Neutrophil (primary cell): ENCODE results near the gene ODAD2.

ENCODE experiments used
- H3K27ac ChIP-seq: fragments of 200-600 bp; sonication (generic); 2 replicates; pipeline ENCODE4 v1.5.1; 2016; ENCODE audit warnings: mild to moderate bottlenecking, moderate library complexity
- H3K27me3 ChIP-seq: fragments of 200-600 bp; sonication (generic); 2 replicates; pipeline ENCODE4 v1.6.0; 2016; ENCODE audit warnings: mild to moderate bottlenecking
- H3K36me3 ChIP-seq: fragments of 200-600 bp; sonication (generic); 2 replicates; pipeline ENCODE4 v1.5.1; 2017
- H3K4me1 ChIP-seq, 2 experiments: fragments of 200-600 bp in 1 of 2; sonication (generic) in 1 of 2; 1 replicate in 1 of 2; 2 replicates in 1 of 2; pipeline versions ENCODE4 v1.5.1 to v1.6.1; 2013 to 2016; ENCODE audit warnings: low read depth in 1 of 2, low read length in 1 of 2, mild to moderate bottlenecking in 1 of 2, moderate library complexity in 1 of 2; ENCODE audit not compliant: control insufficient read depth in 1 of 2, insufficient read depth in 1 of 2
- H3K4me3 ChIP-seq, 2 experiments: fragments of 200-600 bp in 1 of 2; sonication (generic) in 1 of 2; 1 replicate in 1 of 2; 2 replicates in 1 of 2; pipeline ENCODE4 v1.5.1; 2013 to 2016; ENCODE audit warnings: low read depth in 1 of 2, low read length in 1 of 2, mild to moderate bottlenecking in 1 of 2, moderate library complexity in 1 of 2
- H3K9me3 ChIP-seq: fragments of 200-600 bp; sonication (generic); 2 replicates; pipeline ENCODE4 v1.5.1; 2016
- CTCF ChIP-seq: fragments of 200-600 bp; sonication (generic); IDR thresholded peaks from 2 replicates; pipeline ENCODE4 v1.5.1; 2016; ENCODE audit warnings: antibody characterized with exemption

Gene ODAD2

GRCh38 chr10:28020993-28021982, 22.4 kb upstream of the ODAD2 start:
- H3K4me3 ChIP-seq, result no peak overlapping the region

GRCh38 chr10:28020080-28020860, 21.4 kb upstream of the ODAD2 start:
- Histone ChIP-seq H3K4me3 (no peak overlapping the region), H3K27me3 (no peaks in the 10 kb centered on the region), H3K9me3 (no peaks in the 10 kb centered on the region), H3K27ac (no peak overlapping the region), H3K36me3 (no peaks in the 10 kb centered on the region), H3K4me1 (no peaks in the 10 kb centered on the region)
- TF ChIP-seq CTCF, result no peak

More at GRCh38 chr10:28020993-28021982, 22.4 kb upstream of the ODAD2 start:
- H3K36me3 ChIP-seq, result no peaks in the 10 kb centered on the region
- H3K9me3 ChIP-seq, result no peaks in the 10 kb centered on the region
- H3K27ac ChIP-seq, result no peak overlapping the region
- H3K27me3 ChIP-seq, result no peaks in the 10 kb centered on the region
- no peak for TF ChIP-seq CTCF
- no peaks in the 10 kb centered on the region for H3K4me1 ChIP-seq

GRCh38 chr10:28014651-28015050, 15.8 kb upstream of the ODAD2 start:
- no peak for TF ChIP-seq CTCF
- Histone ChIP-seq H3K4me1 (no peaks in the 10 kb centered on the region), H3K9me3 (no peaks in the 10 kb centered on the region), H3K4me3 (no peak overlapping the region), H3K27me3 (no peaks in the 10 kb centered on the region), H3K27ac (no peak overlapping the region), H3K36me3 (no peaks in the 10 kb centered on the region)

GRCh38 chr10:28012990-28013515, 14.2 kb upstream of the ODAD2 start:
- H3K36me3 ChIP-seq, result no peaks in the 10 kb centered on the region
- no peaks in the 10 kb centered on the region for H3K9me3 ChIP-seq
- TF ChIP-seq CTCF, result no peak
- H3K27ac ChIP-seq, result no peak overlapping the region
- H3K27me3 ChIP-seq, result no peaks in the 10 kb centered on the region
- no peak overlapping the region for H3K4me3 ChIP-seq
- peaks cover 0 to 4% of the 10 kb centered on the region in 2 experiments for H3K4me1 ChIP-seq

GRCh38 chr10:28010821-28011220, 11.9 kb upstream of the ODAD2 start:
- H3K36me3 ChIP-seq, result no peaks in the 10 kb centered on the region
- peaks cover 0 to 4% of the 10 kb centered on the region in 2 experiments for H3K4me1 ChIP-seq
- H3K9me3 ChIP-seq, result no peaks in the 10 kb centered on the region
- no peak overlapping the region for H3K27ac ChIP-seq
- no peaks in the 10 kb centered on the region for H3K27me3 ChIP-seq
- TF ChIP-seq CTCF, result no peak
- H3K4me3 ChIP-seq, result no peak overlapping the region
